ENCODE measurements around the gene SLC16A10. TPM values are rescaled to one million over a fixed set of nuclear protein-coding genes. Genes with fewer than 3 reads are reported as not detected.

Gene SLC16A10
- total and polyA plus RNA-seq, 2 of the 8 experiments (the other 6 are each of a cell fraction or from before 2014, with no cell fraction given): 18.6 to 23.2 TPM

GRCh38 chr6:111171577-111172400 lies 84.5 kb downstream of the SLC16A10 start:
- CTCF ChIA-PET (ENCODE audit: partially characterized antibody): interaction anchor here (0.6 to 1.2 kb wide), 3 partner anchors 41 to 530 kb away, joined by 3 to 8 read pairs (median 4); no protein-coding TSS in a partner anchor
- Histone ChIP-seq H3K4me2 (ENCODE audit: insufficient read depth in 1 of 2, low read depth in 2 of 2, low read length in 2 of 2) (no peak overlapping the region), H3K9me3 (ENCODE audit: insufficient read depth in 2 of 2, low read depth in 1 of 2, low read length in 1 of 2) (no peaks in the 10 kb centered on the region), H3K18ac (ENCODE audit: extremely low read depth, low read length) (no peak overlapping the region), H2AFZ (ENCODE audit: low read length) (no peak overlapping the region), H3K36me3 (ENCODE audit: control insufficient read depth in 2 of 4, insufficient read depth in 4 of 4, low read length in 3 of 4) (no peaks in the 10 kb centered on the region), H3K23ac (ENCODE audit: insufficient read length) (no peak overlapping the region), H3K79me2 (ENCODE audit: control insufficient read depth in 1 of 2, insufficient read depth in 2 of 2, low read length in 2 of 2) (no peaks in the 10 kb centered on the region), H2BK5ac (ENCODE audit: low read depth, low read length) (no peak overlapping the region), H3K9ac (replicated peaks in 1 of 4; ENCODE audit: extremely low read depth in 1 of 4, low read depth in 3 of 4, low read length in 3 of 4) (no peak overlapping the region), H4K8ac (ENCODE audit: extremely low read depth, insufficient read depth, low read length) (no peak overlapping the region), H3K23me2 (ENCODE audit: low read depth, low read length) (no peaks in the 10 kb centered on the region), H3K4me1 (replicated peaks in 1 of 4; ENCODE audit: control insufficient read depth in 3 of 4, insufficient read depth in 4 of 4, low read length in 3 of 4) (peaks cover 0 to 6% (median 0%) of the 10 kb centered on the region in 4 experiments; a peak in 1 of 7 replicates), H2BK15ac (ENCODE audit: low read length) (no peak overlapping the region), H3K27ac (ENCODE audit: low read depth, low read length) (no peak overlapping the region), H2BK20ac (ENCODE audit: low read length) (no peak overlapping the region), H2AK5ac (ENCODE audit: low read depth, low read length) (no peak overlapping the region), H4K91ac (replicated peaks; ENCODE audit: insufficient read length, low read length) (no peak overlapping the region), H2BK12ac (ENCODE audit: low read depth, low read length) (no peak overlapping the region), H4K5ac (ENCODE audit: insufficient read length, low read depth, low read length) (no peak overlapping the region), H3K56ac (replicated peaks; ENCODE audit: insufficient read length, low read depth, low read length) (no peak overlapping the region), H3K4me3 (ENCODE audit: extremely low read depth in 1 of 4, insufficient read depth in 2 of 4, low read depth in 3 of 4, low read length in 4 of 4) (no peak overlapping the region), H3K27me3 (replicated peaks in 1 of 4; ENCODE audit: control insufficient read depth in 3 of 4, extremely low read depth in 1 of 4, insufficient read depth in 3 of 4, low read length in 3 of 4) (no peaks in the 10 kb centered on the region), H3K14ac (ENCODE audit: insufficient read length) (no peak overlapping the region), H3K4ac (replicated peaks; ENCODE audit: insufficient read length, low read depth, low read length) (no peak overlapping the region), H2BK120ac (replicated peaks; ENCODE audit: low read depth, low read length) (no peak overlapping the region), H4K20me1 (replicated peaks in 1 of 2; ENCODE audit: control insufficient read depth in 1 of 2, insufficient read depth in 2 of 2, low read length in 2 of 2) (no peaks in the 10 kb centered on the region), H3K79me1 (ENCODE audit: low read depth, low read length) (no peaks in the 10 kb centered on the region)
- WGBS, 2 experiments (ENCODE audit: extremely low coverage in 1 of 2, insufficient coverage in 1 of 2, insufficient read length in 1 of 2, insufficient replicate concordance in 2 of 2, low coverage in 1 of 2, low lambda C conversion rate in 2 of 2, missing lambda C conversion rate in 1 of 2): 89% methylated on average over 6 of the region's 6 CpGs; no CpG with 5 or more reads in 1 of the 2 experiments
- POLR2A ChIA-PET (ENCODE audit: partially characterized antibody): no interaction called here
- no peak for DNase-seq (ENCODE audit: low read depth in 1 of 2, low spot score in 2 of 2)
- no peak for FAIRE-seq
- TF ChIP-seq KDM1A (IDR thresholded peaks at IDR 0.05; ENCODE audit: borderline replicate concordance, low read length) (no peak), SRF (IDR thresholded peaks at IDR 0.05; ENCODE audit: low read depth, low read length) (no peak), RBBP5 (IDR thresholded peaks at IDR 0.05; ENCODE audit: borderline replicate concordance, low read depth, low read length) (no peak), ATF3 (IDR thresholded peaks at IDR 0.05; ENCODE audit: insufficient read depth, low read depth, low read length) (no peak), EZH2 (IDR thresholded peaks at IDR 0.05; ENCODE audit: low read depth, low read length, severe bottlenecking) (no peak), KDM5A (IDR thresholded peaks at IDR 0.05; ENCODE audit: low read length) (no peak), POLR2A (IDR thresholded peaks at IDR 0.05; ENCODE audit: control extremely low read depth in 1 of 2, low read depth in 2 of 2, low read length in 2 of 2) (no peak), RNF2 (IDR thresholded peaks at IDR 0.05; ENCODE audit: borderline replicate concordance, low read depth, low read length, missing control alignments, poor library complexity, severe bottlenecking) (no peak), RXRA (IDR thresholded peaks at IDR 0.05; ENCODE audit: insufficient read depth, low read depth, low read length) (no peak), GABPA (IDR thresholded peaks at IDR 0.05; ENCODE audit: borderline replicate concordance, insufficient read depth, low read length) (no peak), MAX (IDR thresholded peaks at IDR 0.05) (no peak)
